K562 (cell line): Measurements from ENCODE around the gene NDUFA7. TPM values are rescaled to one million over a fixed set of nuclear protein-coding genes. Genes with fewer than 3 reads are reported as not detected.

Experiments used
- AFF4 ChIP-seq: sonication (generic); formaldehyde crosslinking; IDR thresholded peaks from 2 replicates; pipeline ENCODE4 v1.8.0; 2023; ENCODE audit warnings: mild to moderate bottlenecking, missing genetic modification reagents
- ATF6 ChIP-seq: sonication (generic); formaldehyde crosslinking; IDR thresholded peaks from 2 replicates; pipeline ENCODE4 v1.4.0; 2020; ENCODE audit warnings: mild to moderate bottlenecking, missing genetic modification reagents
- FOXM1 ChIP-seq, 2 experiments: fragments of 450-650 bp in 1 of 2; sonication (generic) in 1 of 2; formaldehyde crosslinking in 1 of 2; IDR thresholded peaks; 2 replicates each; pipeline versions ENCODE4 v1.6.1 to v1.9.0; 2017 to 2022; ENCODE audit warnings: low read depth in 2 of 2, mild to moderate bottlenecking in 2 of 2, missing genetic modification reagents in 1 of 2, moderate library complexity in 1 of 2
- MYBL2 ChIP-seq, 2 experiments: fragments of 450-650 bp in 1 of 2; sonication (generic) in 1 of 2; formaldehyde crosslinking in 1 of 2; IDR thresholded peaks; 2 replicates each; pipeline versions ENCODE4 v1.6.1 to v1.8.1; 2017 to 2022; ENCODE audit warnings: borderline replicate concordance in 1 of 2, inconsistent platforms in 1 of 2, low read depth in 1 of 2, mild to moderate bottlenecking in 1 of 2, missing genetic modification reagents in 1 of 2, moderate library complexity in 1 of 2
- POLR2AphosphoS5 ChIP-seq: IDR thresholded peaks from 2 replicates; pipeline ENCODE4 v1.6.1; 2011; ENCODE audit warnings: mild to moderate bottlenecking, low read depth, low read length, moderate library complexity; ENCODE audit not compliant: control insufficient read depth, insufficient read depth
- TAF9B ChIP-seq: fragments of 450-650 bp; IDR thresholded peaks from 2 replicates; pipeline ENCODE4 v1.6.1; 2018; ENCODE audit warnings: mild to moderate bottlenecking; ENCODE audit not compliant: partially characterized antibody
- TFAP4 ChIP-seq: sonication (generic); formaldehyde crosslinking; IDR thresholded peaks from 2 replicates; pipeline ENCODE4 v1.8.0; 2022; ENCODE audit warnings: missing genetic modification reagents, mild to moderate bottlenecking, moderate library complexity, borderline replicate concordance
- ZNF407 ChIP-seq: fragments of 450-650 bp; IDR thresholded peaks from 2 replicates; pipeline ENCODE4 v1.6.1; 2016; ENCODE audit warnings: low read depth
- polyA plus RNA-seq, 8 experiments: library from polyadenylated mRNA; depleted of rRNA in 4 of 8; stranded (reverse) in 5 of 8; unstranded in 3 of 8; fragments of >200 nt; fragmentation: Nextera tagmentation in 2 of 8; fragmentation: Illumina TruSeq in 1 of 8; extraction: Ambion mirVana in 2 of 8; extraction: Trizol in 1 of 8; gene quantifications; 2 replicates each; pipeline versions ENCODE4 v1.2.1 to v1.2.3, GENCODE V29; 2011 to 2014; ENCODE audit warnings: inconsistent platforms in 1 of 8, missing spikeins in 1 of 8
- total RNA-seq, 7 experiments: library from RNA; depleted of rRNA in 6 of 7; stranded (reverse); fragments of >200 nt in 6 of 7; fragmentation: Illumina TruSeq in 2 of 7; extraction: Trizol in 2 of 7; gene quantifications; 2 replicates each; pipeline versions ENCODE4 v1.2.1 to v1.2.3, GENCODE V29; 2011 to 2021; ENCODE audit warnings: low replicate concordance in 1 of 7

Gene NDUFA7
- total and polyA plus RNA-seq, 9 of the 15 experiments (the other 6 are each of a cell fraction or from before 2014, with no cell fraction given): 70.8 to 348 (median 142) TPM

- TF ChIP-seq ZNF407 (peak; percentile 69; the same call in 1 of the 2 replicates), POLR2AphosphoS5 (peak; percentile 92), ATF6 (CRISPR knock-in tag) (peak; percentile 20; the same call in 1 of the 2 replicates), MYBL2 (IDR thresholded peaks at IDR 0.05; ENCODE audit: low read depth) (no peak), MYBL2 (CRISPR knock-in tag; IDR thresholded peaks at IDR 0.05; ENCODE audit: borderline replicate concordance) (no peak), AFF4 (CRISPR knock-in tag) (no peak), TFAP4 (CRISPR knock-in tag) (peak; percentile 61), FOXM1 (IDR thresholded peaks at IDR 0.05; ENCODE audit: low read depth) (no peak), FOXM1 (CRISPR knock-in tag; IDR thresholded peaks at IDR 0.05; ENCODE audit: low read depth) (0 out of 2 replicates have a peak, but pooled peaks have one; percentile 79), TAF9B (peak; percentile 99)
These were observed at the start of gene NDUFA7, which contains the start of gene RPS28 (continued) for GRCh38 chr19:8321067-8321985.
